ENCODE data around the gene HDGFL1. TPM values are rescaled to one million over a fixed set of nuclear protein-coding genes. Genes with fewer than 3 reads are reported as not detected.

Gene HDGFL1
- total RNA-seq, 1 experiment from 2014 or later = not detected

GRCh38 chr6:22583230-22583629 is 13.9 kb downstream of the HDGFL1 start (continued):
- TF ChIP-seq, protein P1, sequence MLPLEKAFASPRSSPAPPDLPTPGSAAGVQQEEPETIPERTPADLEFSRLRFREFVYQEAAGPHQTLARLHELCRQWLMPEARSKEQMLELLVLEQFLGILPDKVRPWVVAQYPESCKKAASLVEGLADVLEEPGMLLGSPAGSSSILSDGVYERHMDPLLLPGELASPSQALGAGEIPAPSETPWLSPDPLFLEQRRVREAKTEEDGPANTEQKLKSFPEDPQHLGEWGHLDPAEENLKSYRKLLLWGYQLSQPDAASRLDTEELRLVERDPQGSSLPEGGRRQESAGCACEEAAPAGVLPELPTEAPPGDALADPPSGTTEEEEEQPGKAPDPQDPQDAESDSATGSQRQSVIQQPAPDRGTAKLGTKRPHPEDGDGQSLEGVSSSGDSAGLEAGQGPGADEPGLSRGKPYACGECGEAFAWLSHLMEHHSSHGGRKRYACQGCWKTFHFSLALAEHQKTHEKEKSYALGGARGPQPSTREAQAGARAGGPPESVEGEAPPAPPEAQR (CRISPR knock-in tag; IDR thresholded peaks at IDR 0.05) = no peak
- TF ChIP-seq IRF2 (CRISPR knock-in tag; IDR thresholded peaks at IDR 0.05; ENCODE audit: borderline replicate concordance, low read depth) (no peak), SOX15 (CRISPR knock-in tag; IDR thresholded peaks at IDR 0.05) (no peak), ZNF219 (CRISPR knock-in tag; IDR thresholded peaks at IDR 0.05; ENCODE audit: borderline replicate concordance) (no peak), ZNF232 (CRISPR knock-in tag; IDR thresholded peaks at IDR 0.05) (no peak), JAZF1 (CRISPR knock-in tag; IDR thresholded peaks at IDR 0.05) (no peak), NFE2L1 (CRISPR knock-in tag; IDR thresholded peaks at IDR 0.05) (no peak), ZNF121 (CRISPR knock-in tag; IDR thresholded peaks at IDR 0.05) (no peak)
- TF ChIP-seq, protein P2, sequence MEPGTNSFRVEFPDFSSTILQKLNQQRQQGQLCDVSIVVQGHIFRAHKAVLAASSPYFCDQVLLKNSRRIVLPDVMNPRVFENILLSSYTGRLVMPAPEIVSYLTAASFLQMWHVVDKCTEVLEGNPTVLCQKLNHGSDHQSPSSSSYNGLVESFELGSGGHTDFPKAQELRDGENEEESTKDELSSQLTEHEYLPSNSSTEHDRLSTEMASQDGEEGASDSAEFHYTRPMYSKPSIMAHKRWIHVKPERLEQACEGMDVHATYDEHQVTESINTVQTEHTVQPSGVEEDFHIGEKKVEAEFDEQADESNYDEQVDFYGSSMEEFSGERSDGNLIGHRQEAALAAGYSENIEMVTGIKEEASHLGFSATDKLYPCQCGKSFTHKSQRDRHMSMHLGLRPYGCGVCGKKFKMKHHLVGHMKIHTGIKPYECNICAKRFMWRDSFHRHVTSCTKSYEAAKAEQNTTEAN (CRISPR knock-in tag; IDR thresholded peaks at IDR 0.05) = no peak
- TF ChIP-seq, protein P3, sequence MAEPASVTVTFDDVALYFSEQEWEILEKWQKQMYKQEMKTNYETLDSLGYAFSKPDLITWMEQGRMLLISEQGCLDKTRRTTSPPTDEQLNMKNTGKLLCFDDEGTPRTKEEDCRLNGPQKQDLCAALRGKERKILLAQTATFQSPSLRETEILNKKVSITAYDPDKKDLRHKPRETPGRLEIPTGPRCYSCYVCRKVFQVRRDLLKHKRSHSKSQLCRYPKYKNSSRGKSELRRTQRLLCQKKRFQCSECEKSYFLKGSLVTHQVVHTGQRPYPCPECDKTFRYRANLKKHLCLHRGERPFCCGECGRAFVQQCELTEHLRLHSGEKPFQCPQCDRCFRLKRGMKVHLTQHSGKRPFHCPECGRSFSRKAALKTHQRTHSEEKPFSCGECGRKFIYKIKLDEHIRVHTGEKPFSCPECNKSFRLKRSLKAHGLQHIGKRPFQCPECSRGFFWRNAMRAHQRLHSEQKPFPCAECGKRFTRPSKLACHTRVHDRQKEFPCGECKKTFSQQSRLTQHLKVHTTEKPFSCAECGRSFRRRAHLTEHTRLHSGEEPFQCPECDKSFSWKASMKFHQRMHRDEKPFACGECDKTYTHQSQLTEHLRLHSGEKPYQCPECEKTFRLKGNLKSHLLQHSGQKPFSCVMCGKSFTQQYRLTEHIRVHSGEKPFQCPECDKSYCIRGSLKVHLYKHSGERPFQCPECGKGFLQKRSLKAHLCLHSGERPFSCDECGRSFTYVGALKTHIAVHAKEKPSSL (CRISPR knock-in tag; conservative IDR thresholded peaks at IDR 0.05) = no peak

- DNase-seq (ENCODE audit: low spot score) (no peak), ATAC-seq (no peak)
- H3K4me3 Mint-ChIP-seq = no peak overlapping the region
- H3K9me3 Mint-ChIP-seq = no peaks in the 10 kb centered on the region
- ChIA-PET CTCF (no interaction called here), POLR2A (no interaction called here)
- peaks cover 43% of the 10 kb centered on the region for H3K4me1 Mint-ChIP-seq
- no peak overlapping the region for H3K27ac Mint-ChIP-seq
- H3K36me3 Mint-ChIP-seq = no peaks in the 10 kb centered on the region
- no peaks in the 10 kb centered on the region for H3K27me3 Mint-ChIP-seq (ENCODE audit: low read depth)
- TF ChIP-seq ELF4 (CRISPR knock-in tag; IDR thresholded peaks at IDR 0.05; ENCODE audit: low read depth) = no peak
- no peak for TF ChIP-seq ZNF416 (CRISPR knock-in tag; IDR thresholded peaks at IDR 0.05)
- TF ChIP-seq SMAD3 (CRISPR knock-in tag; IDR thresholded peaks at IDR 0.05; ENCODE audit: borderline replicate concordance) = no peak
- TF ChIP-seq, protein P3 (CRISPR knock-in tag; conservative IDR thresholded peaks at IDR 0.05) = no peak
- TF ChIP-seq USF2 (CRISPR knock-in tag; IDR thresholded peaks at IDR 0.05) = no peak
- no peak for TF ChIP-seq NFE2L1 (CRISPR knock-in tag; IDR thresholded peaks at IDR 0.05)
- no peak for TF ChIP-seq ATF2 (CRISPR knock-in tag; IDR thresholded peaks at IDR 0.05; ENCODE audit: borderline replicate concordance, low read depth)
- no peak for TF ChIP-seq OVOL2 (CRISPR knock-in tag; IDR thresholded peaks at IDR 0.05; ENCODE audit: borderline replicate concordance)
- TF ChIP-seq GABPB1 (CRISPR knock-in tag; IDR thresholded peaks at IDR 0.05) = no peak
- no peak for TF ChIP-seq ATF3 (CRISPR knock-in tag; conservative IDR thresholded peaks at IDR 0.05)
- TF ChIP-seq ARID4B (CRISPR knock-in tag; IDR thresholded peaks at IDR 0.05; ENCODE audit: borderline replicate concordance) = no peak
- TF ChIP-seq, protein P4, sequence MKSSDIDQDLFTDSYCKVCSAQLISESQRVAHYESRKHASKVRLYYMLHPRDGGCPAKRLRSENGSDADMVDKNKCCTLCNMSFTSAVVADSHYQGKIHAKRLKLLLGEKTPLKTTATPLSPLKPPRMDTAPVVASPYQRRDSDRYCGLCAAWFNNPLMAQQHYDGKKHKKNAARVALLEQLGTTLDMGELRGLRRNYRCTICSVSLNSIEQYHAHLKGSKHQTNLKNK (CRISPR knock-in tag; IDR thresholded peaks at IDR 0.05) = no peak
Measured at GRCh38 chr6:22583927-22584326, 14.6 kb downstream of the HDGFL1 start.
